SK-N-SH treated with all-trans-retinoic acid at 6 μM for 48 hours (cell line): ENCODE measurements around the gene CDKN3.
"Not testable (repeated sequence)": the region's sequence is repeated elsewhere in the genome, so short reads cannot be mapped to it uniquely, and the experiment has no call there.

Experiments
- ATAC-seq: fragments of 200-7000 bp; cut with Tn5 transposase; 3 replicates; pipeline ENCODE4 v1.9.1; 2020; ENCODE audit warnings: mild to moderate bottlenecking, moderate library complexity
- ARNTL ChIP-seq: fragments of 450-650 bp; formaldehyde crosslinking; IDR thresholded peaks from 2 replicates; pipeline ENCODE4 v1.5.0; 2020; ENCODE audit warnings: low read depth, mild to moderate bottlenecking, moderate library complexity, borderline replicate concordance
- BACH2 ChIP-seq: fragments of 250-450 bp; sonication (Bioruptor Pico); IDR thresholded peaks from 2 replicates; pipeline ENCODE4 v1.9.0; 2021; ENCODE audit warnings: mild to moderate bottlenecking, borderline replicate concordance
- CREB5 ChIP-seq: fragments of 250-450 bp; sonication (Bioruptor Pico); IDR thresholded peaks from 2 replicates; pipeline ENCODE4 v1.5.1; 2020; ENCODE audit warnings: low read depth, mild to moderate bottlenecking, moderate library complexity
- CSDC2 ChIP-seq: fragments of 250-450 bp; sonication (Bioruptor Pico); IDR thresholded peaks from 2 replicates; pipeline ENCODE4 v1.5.0; 2020; ENCODE audit warnings: mild to moderate bottlenecking, moderate library complexity
- CSRNP3 ChIP-seq: fragments of 250-450 bp; sonication (Bioruptor Pico); IDR thresholded peaks from 2 replicates; pipeline ENCODE4 v1.5.1; 2021; ENCODE audit warnings: mild to moderate bottlenecking, moderate library complexity
- ESRRG ChIP-seq: fragments of 250-450 bp; sonication (Bioruptor Pico); IDR thresholded peaks from 2 replicates; pipeline ENCODE4 v1.6.1; 2021; ENCODE audit warnings: mild to moderate bottlenecking
- GLIS3 ChIP-seq: fragments of 250-450 bp; sonication (Bioruptor Pico); IDR thresholded peaks from 2 replicates; pipeline ENCODE4 v1.5.0; 2020; ENCODE audit warnings: mild to moderate bottlenecking, moderate library complexity
- ISL1 ChIP-seq: fragments of 250-450 bp; sonication (Bioruptor Pico); IDR thresholded peaks from 2 replicates; pipeline ENCODE4 v2.1.2; 2022; ENCODE audit warnings: mild to moderate bottlenecking, moderate library complexity
- OSR1 ChIP-seq: fragments of 250-450 bp; sonication (Bioruptor Pico); IDR thresholded peaks from 2 replicates; pipeline ENCODE4 v1.8.0; 2022; ENCODE audit warnings: moderate library complexity, mild to moderate bottlenecking, inconsistent platforms
- PATZ1 ChIP-seq: fragments of 250-450 bp; sonication (Bioruptor Pico); IDR thresholded peaks from 2 replicates; pipeline ENCODE4 v1.8.0; 2020; ENCODE audit warnings: mild to moderate bottlenecking, moderate library complexity, borderline replicate concordance
- POU6F1 ChIP-seq: fragments of 250-450 bp; sonication (Bioruptor Pico); IDR thresholded peaks from 2 replicates; pipeline ENCODE4 v1.8.0; 2021; ENCODE audit warnings: low read depth, mild to moderate bottlenecking, moderate library complexity, borderline replicate concordance
- PPARA ChIP-seq: fragments of 250-450 bp; sonication (Bioruptor Pico); IDR thresholded peaks from 2 replicates; pipeline ENCODE4 v1.5.0; 2020; ENCODE audit warnings: mild to moderate bottlenecking, borderline replicate concordance
- RARB ChIP-seq: fragments of 250-450 bp; sonication (Bioruptor Pico); IDR thresholded peaks from 2 replicates; pipeline ENCODE4 v1.8.0; 2021; ENCODE audit warnings: mild to moderate bottlenecking, moderate library complexity
- SNAI2 ChIP-seq: fragments of 250-450 bp; sonication (Bioruptor Pico); IDR thresholded peaks from 2 replicates; pipeline ENCODE4 v1.5.0; 2020; ENCODE audit warnings: mild to moderate bottlenecking, moderate library complexity
- TCF4 ChIP-seq: fragments of 250-450 bp; sonication (Bioruptor Pico); IDR thresholded peaks from 2 replicates; pipeline ENCODE4 v1.8.0; 2021; ENCODE audit warnings: mild to moderate bottlenecking, moderate library complexity, borderline replicate concordance
- TOX ChIP-seq: fragments of 250-450 bp; sonication (Bioruptor Pico); IDR thresholded peaks from 2 replicates; pipeline ENCODE4 v1.8.0; 2021; ENCODE audit warnings: mild to moderate bottlenecking, moderate library complexity, borderline replicate concordance
- ZC3H10 ChIP-seq: fragments of 250-450 bp; sonication (Bioruptor Pico); IDR thresholded peaks from 2 replicates; pipeline ENCODE4 v1.5.1; 2021; ENCODE audit warnings: mild to moderate bottlenecking, moderate library complexity
- ZFP3 ChIP-seq: fragments of 250-450 bp; sonication (Bioruptor Pico); IDR thresholded peaks from 2 replicates; pipeline ENCODE4 v1.5.0; 2020; ENCODE audit warnings: mild to moderate bottlenecking, moderate library complexity
- ZFP30 ChIP-seq: fragments of 450-650 bp; formaldehyde crosslinking; IDR thresholded peaks from 2 replicates; pipeline ENCODE4 v1.5.0; 2022; ENCODE audit warnings: mild to moderate bottlenecking, moderate library complexity
- ZNF565 ChIP-seq: fragments of 450-650 bp; formaldehyde crosslinking; conservative IDR thresholded peaks from 2 replicates; pipeline ENCODE4 v1.5.0; 2020; ENCODE audit warnings: low read depth, mild to moderate bottlenecking, moderate library complexity
- ZNF70 ChIP-seq: fragments of 450-650 bp; formaldehyde crosslinking; IDR thresholded peaks from 2 replicates; pipeline ENCODE4 v1.5.0; 2020; ENCODE audit warnings: mild to moderate bottlenecking, moderate library complexity

The CDKN3 gene

GRCh38 chr14:54457609-54457996, 60.8 kb downstream of the CDKN3 start:
- ATAC-seq: no peak
- TF ChIP-seq CSDC2 (no peak), ZFP30 (CRISPR knock-in tag) (no peak), SNAI2 (CRISPR knock-in tag) (no peak), TOX (CRISPR knock-in tag) (no peak), ZNF565 (CRISPR knock-in tag) (no peak), ZNF70 (CRISPR knock-in tag) (no peak), CSRNP3 (no peak), POU6F1 (CRISPR knock-in tag) (no peak), ESRRG (CRISPR knock-in tag) (no peak), ARNTL (CRISPR knock-in tag) (no peak), BACH2 (no peak), RARB (CRISPR knock-in tag) (no peak), OSR1 (CRISPR knock-in tag) (no peak), PATZ1 (CRISPR knock-in tag) (no peak), PPARA (CRISPR knock-in tag) (no peak), ZFP3 (CRISPR knock-in tag) (no peak), ISL1 (CRISPR knock-in tag) (no peak), ZC3H10 (CRISPR knock-in tag) (no peak)

GRCh38 chr14:54458536-54458935, 61.7 kb downstream of the CDKN3 start:
- not testable (repeated sequence) for ATAC-seq

GRCh38 chr14:54459106-54459505, 62.3 kb downstream of the CDKN3 start:
- no peak for TF ChIP-seq BACH2
- ATAC-seq: no peak

- TF ChIP-seq GLIS3 (CRISPR knock-in tag) (no peak), RARB (CRISPR knock-in tag) (no peak), ISL1 (CRISPR knock-in tag) (no peak), ZNF565 (CRISPR knock-in tag) (no peak), CREB5 (CRISPR knock-in tag) (no peak)
- no peak for ATAC-seq
Observed at GRCh38 chr14:54462048-54462447, 65.2 kb downstream of the CDKN3 start.

GRCh38 chr14:54465654-54466053, 68.8 kb downstream of the CDKN3 start:
- no peak; the same call in 2 of the 3 replicates for ATAC-seq
- no peak for TF ChIP-seq ZFP30 (CRISPR knock-in tag)
- TF ChIP-seq SNAI2 (CRISPR knock-in tag): no peak
- TF ChIP-seq TOX (CRISPR knock-in tag): no peak
- TF ChIP-seq RARB (CRISPR knock-in tag): no peak
- no peak for TF ChIP-seq CSDC2
- TF ChIP-seq ESRRG (CRISPR knock-in tag): no peak
- TF ChIP-seq TCF4: no peak
- no peak for TF ChIP-seq ZC3H10 (CRISPR knock-in tag)
- no peak for TF ChIP-seq ZNF70 (CRISPR knock-in tag)
- TF ChIP-seq CSRNP3: no peak
- TF ChIP-seq CREB5 (CRISPR knock-in tag): no peak
- no peak for TF ChIP-seq POU6F1 (CRISPR knock-in tag)
- no peak for TF ChIP-seq PPARA (CRISPR knock-in tag)
- no peak for TF ChIP-seq ARNTL (CRISPR knock-in tag)
- no peak for TF ChIP-seq PATZ1 (CRISPR knock-in tag)
